Right lobe of liver (tissue), 4 donors: Measurements from ENCODE around the gene RAD9A.

ENCODE experiments used
- CTCF ChIP-seq, 4 donors: fragments of 200-600 bp in 3 of 4; fragments of 450-650 bp in 1 of 4; IDR thresholded peaks; one replicate each; pipeline versions ENCODE4 v1.5.1 to v1.8.0; 2016 to 2022; ENCODE audit warnings: antibody characterized with exemption in 4 of 4, mild to moderate bottlenecking in 2 of 4
- POLR2A ChIP-seq: fragments of 450-650 bp; IDR thresholded peaks from one replicate; pipeline ENCODE4 v1.6.1; 2017; ENCODE audit warnings: antibody characterized with exemption, mild to moderate bottlenecking
- donor health status: DM: no; HTN: no; CAD: no.
- donor health status: DM: no; HTN: no; CAD: no.
- donor health status: DM: no; HTN: yes; CAD: no.

DNA sequence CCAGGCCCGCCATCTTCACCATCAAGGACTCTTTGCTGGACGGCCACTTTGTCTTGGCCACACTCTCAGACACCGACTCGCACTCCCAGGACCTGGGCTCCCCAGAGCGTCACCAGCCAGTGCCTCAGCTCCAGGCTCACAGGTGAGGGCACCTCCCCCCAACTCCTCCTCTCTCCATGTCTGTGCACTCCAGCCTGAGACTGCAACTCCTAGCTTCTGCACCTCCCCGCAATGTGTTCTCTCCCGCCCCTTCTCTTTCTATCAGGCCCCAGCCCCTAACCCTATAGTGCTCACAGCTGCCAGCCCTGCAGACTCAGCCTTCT is 4.4 kb downstream of the RAD9A start:
- TF ChIP-seq CTCF (IDR thresholded peaks at IDR 0.05) = no peak
- no peak for TF ChIP-seq POLR2A
